22Rv1 (cell line): ENCODE measurements around the gene PLEKHA6.

Experiments used
- CTCF ChIP-seq: fragments of 450-650 bp; IDR thresholded peaks from 2 replicates; pipeline ENCODE4 v1.5.1; 2017; ENCODE audit warnings: mild to moderate bottlenecking
- ZFX ChIP-seq: fragments of 450-650 bp; IDR thresholded peaks from 2 replicates; pipeline ENCODE4 v1.6.1; 2017; ENCODE audit warnings: antibody characterized with exemption, borderline replicate concordance

- TF ChIP-seq CTCF (no peak), ZFX (no peak)
Observed at GRCh38 chr1:204174958-204175357, 184.8 kb downstream of the PLEKHA6 start.
